ENCODE data around the gene FAM149A.

FAM149A gene

DNA sequence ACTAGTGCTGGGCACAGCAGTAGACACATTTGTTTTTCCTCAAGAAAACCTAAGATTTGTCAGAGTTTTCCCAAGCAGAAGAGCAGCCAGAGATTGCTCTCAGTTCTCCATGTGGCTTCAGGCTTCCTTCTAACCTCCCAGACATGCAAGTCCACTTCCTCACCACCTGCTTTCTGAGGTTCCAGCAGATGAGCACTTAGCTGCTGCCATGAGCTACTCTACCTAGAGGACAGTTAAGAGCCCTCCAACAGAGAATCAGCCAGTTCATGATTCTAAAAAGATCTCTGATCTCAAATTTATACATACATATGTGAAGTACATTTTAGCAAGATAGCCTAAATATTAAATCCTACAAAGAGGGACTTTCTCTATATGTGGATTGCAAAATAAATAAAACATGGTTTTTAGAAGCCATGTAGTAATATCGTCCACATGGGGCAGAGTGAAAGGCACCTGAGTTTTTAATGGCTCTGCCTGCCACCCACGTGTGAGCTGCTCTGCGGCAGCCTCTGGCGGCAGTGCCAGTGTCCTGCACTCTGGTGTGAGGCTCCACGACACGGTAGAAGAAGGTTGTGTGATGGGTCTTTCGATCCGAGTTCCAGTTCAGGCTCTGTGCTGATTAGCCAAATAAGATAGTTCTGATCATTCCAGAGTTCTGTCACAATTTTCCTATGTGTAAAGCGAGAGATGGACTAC is 97.2 kb downstream of the FAM149A start:
- no peak for DNase-seq (ENCODE audit: low read depth, low spot score)

DNA sequence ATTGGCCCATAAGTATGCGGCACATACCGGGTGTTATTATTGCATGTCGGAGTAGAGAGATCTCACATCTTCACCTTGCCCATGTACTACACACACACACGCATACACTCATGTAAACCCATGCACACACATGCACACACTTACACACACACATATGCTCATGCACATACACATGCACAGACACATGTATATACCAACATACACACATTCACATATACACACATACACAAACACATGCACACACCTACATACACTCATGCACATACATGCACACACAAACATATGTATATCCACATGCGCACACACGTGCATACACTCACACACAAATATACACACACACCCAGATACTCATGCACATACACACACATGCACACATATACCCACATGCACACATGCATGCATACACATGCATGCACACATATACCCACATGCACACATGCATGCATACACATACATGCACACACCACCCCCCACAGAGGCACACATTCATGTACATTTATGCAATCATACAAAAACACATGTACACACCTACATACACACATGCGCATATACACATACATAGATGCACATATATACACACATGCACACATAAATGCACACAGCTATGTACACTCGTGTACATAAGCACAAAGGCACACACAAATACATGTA is 98.1 kb downstream of the FAM149A start:
- DNase-seq (ENCODE audit: low read depth, low spot score), result no peak

DNA sequence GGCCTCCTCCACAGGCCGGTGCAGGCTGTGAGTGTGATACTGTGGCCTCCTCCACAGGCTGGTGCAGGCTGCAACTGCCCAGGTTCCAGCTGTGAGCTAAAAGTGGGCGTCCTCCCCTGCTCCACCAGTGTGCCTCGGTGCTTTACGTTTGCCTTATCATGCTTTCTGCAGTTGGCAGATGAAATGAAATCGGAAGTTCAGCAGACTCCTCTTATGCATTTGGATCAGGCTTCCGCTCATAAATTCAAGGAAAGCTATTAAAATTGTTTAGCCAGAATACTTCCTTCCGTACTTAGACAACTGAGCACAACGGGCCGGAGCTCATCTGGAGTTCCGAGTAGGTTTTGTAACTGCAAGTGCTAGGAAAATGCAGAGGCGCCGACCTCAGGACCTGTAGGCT is 98.9 kb downstream of the FAM149A start:
- no peak for DNase-seq (ENCODE audit: low read depth, low spot score)

- no peak for DNase-seq (ENCODE audit: low read depth, low spot score)
Observed at GRCh38 chr4:186204103-186204559, 99.6 kb downstream of the FAM149A start.

DNA sequence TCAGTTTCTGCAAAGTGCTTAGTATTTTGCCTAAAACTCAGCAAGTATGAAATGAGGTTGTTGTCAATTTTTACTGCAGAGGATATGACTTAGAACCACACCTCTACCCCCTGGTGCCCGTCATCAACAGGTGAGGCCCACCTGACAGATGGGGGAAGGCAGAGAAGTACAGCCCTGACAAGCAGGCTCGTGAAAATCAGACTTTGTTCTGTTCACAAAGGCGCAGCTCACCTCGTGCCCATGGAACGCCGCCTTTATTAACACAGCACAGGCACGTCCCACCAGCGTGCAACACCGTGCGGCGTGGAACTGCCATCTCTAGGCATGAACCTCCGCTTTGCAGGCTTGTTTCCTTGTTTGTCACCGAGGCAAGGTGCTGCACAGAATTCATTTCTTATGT is 100.2 kb downstream of the FAM149A start:
- no peak for DNase-seq (ENCODE audit: low read depth, low spot score)

DNA sequence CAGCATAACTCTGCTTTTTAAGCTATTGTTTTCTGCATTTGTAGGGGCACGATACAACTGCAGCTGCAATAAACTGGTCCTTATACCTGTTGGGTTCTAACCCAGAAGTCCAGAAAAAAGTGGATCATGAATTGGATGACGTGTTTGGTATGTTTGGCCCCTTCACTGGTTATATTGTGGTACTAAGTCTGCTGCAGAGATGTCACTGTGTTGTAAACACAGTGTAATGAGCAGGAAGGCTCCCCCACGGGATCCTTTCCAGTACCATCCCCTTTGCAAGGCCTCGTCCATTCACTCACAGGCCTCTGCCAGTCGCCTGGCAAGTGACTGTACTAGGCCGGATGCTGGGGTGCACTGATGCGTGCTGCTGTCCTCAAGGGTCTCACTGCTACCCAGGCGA is 100.7 kb downstream of the FAM149A start:
- DNase-seq (ENCODE audit: low read depth, low spot score), result no peak

- no peak for DNase-seq (ENCODE audit: low read depth, low spot score)
Observed at GRCh38 chr4:186216465-186217024, 112.0 kb downstream of the FAM149A start.

DNA sequence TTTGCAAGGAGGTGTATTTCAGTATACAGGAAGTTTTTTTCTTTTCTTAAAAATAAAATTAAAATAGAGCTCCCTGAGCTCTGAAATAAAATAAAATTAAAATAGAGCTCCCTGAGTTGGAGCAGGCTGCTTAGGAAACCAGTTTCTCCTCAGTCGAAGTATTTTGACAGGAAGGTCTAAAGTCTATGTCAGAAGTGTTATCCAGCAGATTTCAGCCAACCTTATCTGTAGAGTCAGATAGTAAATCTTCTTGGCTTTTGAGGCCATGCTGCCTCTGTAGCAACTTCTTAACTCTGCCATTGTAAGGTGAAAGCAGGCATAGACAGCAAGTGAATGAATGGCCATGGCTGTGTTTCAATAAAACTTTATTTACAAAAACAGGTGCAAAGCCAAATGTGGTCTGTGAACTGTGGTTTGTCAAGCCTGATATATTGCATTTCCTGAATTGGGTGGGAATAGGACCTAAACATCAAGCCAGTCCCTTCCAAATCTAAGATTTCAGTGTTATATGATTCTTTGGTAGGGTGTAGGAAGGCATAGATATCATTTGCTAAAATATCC is 113.3 kb downstream of the FAM149A start:
- no peak for DNase-seq (ENCODE audit: low read depth, low spot score)

DNA sequence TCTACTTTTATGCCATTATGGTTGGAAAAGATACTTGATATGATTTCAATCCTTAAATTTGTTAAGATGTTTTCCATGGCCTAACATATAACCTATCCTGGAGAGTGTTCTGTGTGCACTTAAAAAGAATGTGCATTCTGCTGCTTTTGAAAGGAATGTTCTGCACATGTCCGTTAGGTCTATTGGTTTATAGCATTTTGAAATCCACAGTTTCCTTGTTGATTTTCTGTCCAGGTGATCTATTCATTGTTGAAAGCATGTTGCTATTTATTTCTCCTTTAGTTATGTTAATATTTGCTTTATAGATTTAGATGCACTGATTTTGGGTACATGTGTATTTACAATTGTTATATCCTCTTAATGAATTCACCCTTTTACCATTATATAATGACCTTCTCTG is 117.1 kb downstream of the FAM149A start:
- DNase-seq (ENCODE audit: low read depth, low spot score), result no peak
